Neural cell (in vitro differentiated cells): ENCODE data around the gene GABRG3. TPM values are rescaled to one million over a fixed set of nuclear protein-coding genes. Genes with fewer than 3 reads are reported as not detected.

Experiments
- H2AFZ ChIP-seq: fragments of 200-600, 300-800 bp; sonication (generic), shearing (Covaris generic); 2 replicates; pipeline ENCODE4 v1.6.0; 2014; ENCODE audit warnings: low read depth, mild to moderate bottlenecking, antibody characterized with exemption, low read length, moderate library complexity
- H3F3A ChIP-seq: fragments of 200-600 bp; shearing (Covaris generic); 2 replicates; pipeline ENCODE4 v1.6.1; 2016; ENCODE audit warnings: mild to moderate bottlenecking, moderate library complexity, mixed read lengths, antibody characterized with exemption, low read length; ENCODE audit not compliant: insufficient read depth, poor library complexity, severe bottlenecking
- H3K27ac ChIP-seq: fragments of 200-600, 300-800 bp; sonication (generic), shearing (Covaris generic); 2 replicates; pipeline ENCODE4 v1.5.1; 2014; ENCODE audit warnings: mild to moderate bottlenecking, low read length, moderate library complexity
- H3K27me3 ChIP-seq: fragments of 300-800, 200-600 bp; sonication (generic), shearing (Covaris generic); 2 replicates; pipeline ENCODE4 v1.6.0; 2014; ENCODE audit warnings: mild to moderate bottlenecking, low read depth, low read length, moderate library complexity; ENCODE audit not compliant: insufficient read depth
- H3K36me3 ChIP-seq: fragments of 300-800, 200-600 bp; sonication (generic), shearing (Covaris generic); 2 replicates; pipeline ENCODE4 v1.5.1; 2014; ENCODE audit warnings: mild to moderate bottlenecking, antibody characterized with exemption, low read length, moderate library complexity; ENCODE audit not compliant: insufficient read depth
- H3K4me2 ChIP-seq: fragments of 300-800, 200-600 bp; sonication (generic), shearing (Covaris generic); 2 replicates; pipeline ENCODE4 v1.6.0; 2014; ENCODE audit warnings: mild to moderate bottlenecking, low read length
- H3K4me3 ChIP-seq: fragments of 300-800, 200-600 bp; sonication (generic), shearing (Covaris generic); 2 replicates; pipeline ENCODE4 v1.5.1; 2014; ENCODE audit warnings: mild to moderate bottlenecking, low read length, moderate library complexity
- H3K79me2 ChIP-seq: fragments of 200-600 bp; shearing (Covaris generic); replicated peaks from 2 replicates; pipeline ENCODE4 v1.6.0; 2014; ENCODE audit warnings: mild to moderate bottlenecking, low read length, moderate library complexity; ENCODE audit not compliant: insufficient read depth
- H3K9ac ChIP-seq: fragments of 300-800, 200-600 bp; sonication (generic), shearing (Covaris generic); 2 replicates; pipeline ENCODE4 v1.6.1; 2016; ENCODE audit warnings: mild to moderate bottlenecking, low read length, mixed read lengths
- H3K9me2 ChIP-seq: fragments of 200-600 bp; shearing (Covaris generic); 2 replicates; pipeline ENCODE4 v1.6.1; 2016; ENCODE audit warnings: mild to moderate bottlenecking, low read length, mixed read lengths; ENCODE audit not compliant: insufficient read depth
- H3K9me3 ChIP-seq: fragments of 200-600, 300-800 bp; sonication (generic), shearing (Covaris generic); 2 replicates; pipeline ENCODE4 v1.6.1; 2016; ENCODE audit warnings: mild to moderate bottlenecking, mixed run types, low read length, moderate library complexity, mixed read lengths
- H4K20me1 ChIP-seq: fragments of 200-600 bp; shearing (Covaris generic); 2 replicates; pipeline ENCODE4 v1.6.1; 2016; ENCODE audit warnings: mild to moderate bottlenecking, mixed run types; ENCODE audit not compliant: insufficient read depth
- CTCF ChIP-seq: fragments of 450-650 bp; IDR thresholded peaks from 2 replicates; pipeline ENCODE4 v1.5.1; 2014; ENCODE audit warnings: antibody characterized with exemption, mild to moderate bottlenecking, moderate library complexity; ENCODE audit not compliant: poor library complexity, severe bottlenecking
- EP300 ChIP-seq: fragments of 450-650 bp; conservative IDR thresholded peaks from 2 replicates; pipeline ENCODE4 v1.6.1; 2014; ENCODE audit warnings: antibody characterized with exemption, mild to moderate bottlenecking, moderate library complexity; ENCODE audit not compliant: poor library complexity, severe bottlenecking
- EZH2 ChIP-seq: fragments of 200-600, 300-800 bp; shearing (Covaris generic), sonication (generic); IDR thresholded peaks from 2 replicates; pipeline ENCODE4 v1.6.1; 2014; ENCODE audit warnings: antibody characterized with exemption, low read length, borderline replicate concordance, mild to moderate bottlenecking; ENCODE audit not compliant: insufficient read depth, poor library complexity, severe bottlenecking
- MXI1 ChIP-seq: fragments of 450-650 bp; conservative IDR thresholded peaks from 2 replicates; pipeline ENCODE4 v1.6.1; 2014; ENCODE audit warnings: antibody characterized with exemption, mild to moderate bottlenecking; ENCODE audit not compliant: poor library complexity, severe bottlenecking
- POLR2AphosphoS5 ChIP-seq: IDR thresholded peaks from 2 replicates; pipeline ENCODE4 v1.6.1; 2012
- RAD21 ChIP-seq: fragments of 450-650 bp; conservative IDR thresholded peaks from 2 replicates; pipeline ENCODE4 v1.6.1; 2014; ENCODE audit warnings: antibody characterized with exemption, mild to moderate bottlenecking, moderate library complexity
- SMC3 ChIP-seq: fragments of 450-650 bp; conservative IDR thresholded peaks from 2 replicates; pipeline ENCODE4 v1.6.1; 2014; ENCODE audit warnings: antibody characterized with exemption, mild to moderate bottlenecking, moderate library complexity; ENCODE audit not compliant: poor library complexity
- TAF1 ChIP-seq: IDR thresholded peaks from 2 replicates; pipeline ENCODE4 v1.6.1; 2012; ENCODE audit warnings: low read depth
- polyA plus RNA-seq: library from polyadenylated mRNA; depleted of rRNA; stranded (reverse); fragments of >200 nt; gene quantifications from 2 replicates; pipeline ENCODE4 v1.2.3, GENCODE V29; 2014
- TF ChIP-seq, protein P1 (sequence below): IDR thresholded peaks from 2 replicates; pipeline ENCODE4 v1.6.1; 2012; ENCODE audit warnings: borderline replicate concordance

Gene GABRG3
- polyA plus RNA-seq, 1 donor from 2014 or later, result 1.2 TPM

DNA sequence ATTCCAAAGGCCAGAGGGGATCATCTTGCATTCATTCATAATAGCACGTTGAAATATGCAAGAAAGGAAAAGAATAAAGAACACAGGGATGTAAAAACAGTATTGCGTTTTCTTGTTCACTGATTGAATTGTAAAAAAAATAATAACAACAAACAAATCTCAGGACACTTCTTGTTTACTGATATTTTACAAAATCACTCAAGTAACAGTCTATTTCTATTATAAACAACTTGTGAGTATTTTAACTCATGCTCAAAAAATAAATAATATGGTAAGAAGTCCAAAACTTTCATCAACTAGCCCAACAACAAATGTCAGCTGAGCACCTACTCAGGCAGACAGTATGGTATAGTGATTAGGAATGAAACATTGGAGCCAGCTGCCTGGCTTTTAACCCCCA, 2.2 kb upstream of the GABRG3 start:
- H3K4me2 ChIP-seq, result no peak overlapping the region
- H4K20me1 ChIP-seq, result no peaks in the 10 kb centered on the region
- H3K9me2 ChIP-seq, result no peaks in the 10 kb centered on the region
- no peaks in the 10 kb centered on the region for H3K36me3 ChIP-seq
- H3K9me3 ChIP-seq, result no peaks in the 10 kb centered on the region
- H2AFZ ChIP-seq, result no peak overlapping the region
- H3K79me2 ChIP-seq, result no peaks in the 10 kb centered on the region
- no peak overlapping the region for H3K9ac ChIP-seq
- TF ChIP-seq EP300, result no peak
- TF ChIP-seq TAF1, result no peak
- no peak for TF ChIP-seq CTCF
- no peak for TF ChIP-seq SMC3
- no peak for TF ChIP-seq MXI1
- TF ChIP-seq EZH2, result no peak
- TF ChIP-seq RAD21, result no peak
- TF ChIP-seq, protein P1, sequence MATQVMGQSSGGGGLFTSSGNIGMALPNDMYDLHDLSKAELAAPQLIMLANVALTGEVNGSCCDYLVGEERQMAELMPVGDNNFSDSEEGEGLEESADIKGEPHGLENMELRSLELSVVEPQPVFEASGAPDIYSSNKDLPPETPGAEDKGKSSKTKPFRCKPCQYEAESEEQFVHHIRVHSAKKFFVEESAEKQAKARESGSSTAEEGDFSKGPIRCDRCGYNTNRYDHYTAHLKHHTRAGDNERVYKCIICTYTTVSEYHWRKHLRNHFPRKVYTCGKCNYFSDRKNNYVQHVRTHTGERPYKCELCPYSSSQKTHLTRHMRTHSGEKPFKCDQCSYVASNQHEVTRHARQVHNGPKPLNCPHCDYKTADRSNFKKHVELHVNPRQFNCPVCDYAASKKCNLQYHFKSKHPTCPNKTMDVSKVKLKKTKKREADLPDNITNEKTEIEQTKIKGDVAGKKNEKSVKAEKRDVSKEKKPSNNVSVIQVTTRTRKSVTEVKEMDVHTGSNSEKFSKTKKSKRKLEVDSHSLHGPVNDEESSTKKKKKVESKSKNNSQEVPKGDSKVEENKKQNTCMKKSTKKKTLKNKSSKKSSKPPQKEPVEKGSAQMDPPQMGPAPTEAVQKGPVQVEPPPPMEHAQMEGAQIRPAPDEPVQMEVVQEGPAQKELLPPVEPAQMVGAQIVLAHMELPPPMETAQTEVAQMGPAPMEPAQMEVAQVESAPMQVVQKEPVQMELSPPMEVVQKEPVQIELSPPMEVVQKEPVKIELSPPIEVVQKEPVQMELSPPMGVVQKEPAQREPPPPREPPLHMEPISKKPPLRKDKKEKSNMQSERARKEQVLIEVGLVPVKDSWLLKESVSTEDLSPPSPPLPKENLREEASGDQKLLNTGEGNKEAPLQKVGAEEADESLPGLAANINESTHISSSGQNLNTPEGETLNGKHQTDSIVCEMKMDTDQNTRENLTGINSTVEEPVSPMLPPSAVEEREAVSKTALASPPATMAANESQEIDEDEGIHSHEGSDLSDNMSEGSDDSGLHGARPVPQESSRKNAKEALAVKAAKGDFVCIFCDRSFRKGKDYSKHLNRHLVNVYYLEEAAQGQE, result no peak
- TF ChIP-seq POLR2AphosphoS5, result no peak
- no peak overlapping the region for H3K4me3 ChIP-seq
- H3K27ac ChIP-seq, result no peak overlapping the region
- H3K27me3 ChIP-seq, result peaks cover 19% of the 10 kb centered on the region
- no peaks in the 10 kb centered on the region for H3F3A ChIP-seq

GRCh38 chr15:26971271-26972018, 464 bp downstream of the GABRG3 start:
- no peaks in the 10 kb centered on the region for H3K36me3 ChIP-seq
- H3K4me2 ChIP-seq, result no peak overlapping the region
- no peaks in the 10 kb centered on the region for H3F3A ChIP-seq
- peak overlapping the region; percentile 47 for H3K9ac ChIP-seq
- H4K20me1 ChIP-seq, result no peaks in the 10 kb centered on the region
- no peaks in the 10 kb centered on the region for H3K9me3 ChIP-seq
- TF ChIP-seq TAF1, result no peak
- TF ChIP-seq RAD21, result peak; percentile 44
- TF ChIP-seq SMC3, result peak; percentile 50
- no peak for TF ChIP-seq EZH2
- peak; percentile 55 for TF ChIP-seq CTCF
- peaks cover 19% of the 10 kb centered on the region for H3K27me3 ChIP-seq
- no peak overlapping the region for H2AFZ ChIP-seq
- H3K4me3 ChIP-seq, result peak overlapping the region; percentile 70
- no peaks in the 10 kb centered on the region for H3K9me2 ChIP-seq
- H3K79me2 ChIP-seq, result no peaks in the 10 kb centered on the region
- H3K27ac ChIP-seq, result no peak overlapping the region
